HuH-7.5 (cell line): ENCODE results near the gene RFFL.

Experiments used
- DNase-seq: peaks from one replicate; pipeline ENCODE4 v3.0.0; 2011; ENCODE audit warnings: low spot score

RFFL gene

DNA sequence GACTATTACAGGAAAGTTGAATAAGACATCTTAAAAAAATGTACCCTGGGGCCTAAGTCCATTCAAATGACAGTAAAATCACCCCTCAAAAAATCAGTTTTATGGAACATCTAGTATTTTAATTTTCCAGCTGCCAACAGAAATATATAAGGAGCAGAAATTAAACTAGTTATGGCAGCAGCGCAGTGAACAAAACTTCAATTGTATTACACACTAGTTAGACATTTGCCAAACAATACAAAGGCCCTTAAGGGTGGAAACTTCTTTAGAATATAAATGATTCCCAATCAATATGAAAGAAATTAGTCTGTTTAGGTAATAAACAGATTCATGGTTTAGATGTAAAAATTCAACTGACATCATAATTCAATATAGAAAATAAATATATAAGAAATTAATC is 18.1 kb upstream of the RFFL start:
- no peak for DNase-seq

DNA sequence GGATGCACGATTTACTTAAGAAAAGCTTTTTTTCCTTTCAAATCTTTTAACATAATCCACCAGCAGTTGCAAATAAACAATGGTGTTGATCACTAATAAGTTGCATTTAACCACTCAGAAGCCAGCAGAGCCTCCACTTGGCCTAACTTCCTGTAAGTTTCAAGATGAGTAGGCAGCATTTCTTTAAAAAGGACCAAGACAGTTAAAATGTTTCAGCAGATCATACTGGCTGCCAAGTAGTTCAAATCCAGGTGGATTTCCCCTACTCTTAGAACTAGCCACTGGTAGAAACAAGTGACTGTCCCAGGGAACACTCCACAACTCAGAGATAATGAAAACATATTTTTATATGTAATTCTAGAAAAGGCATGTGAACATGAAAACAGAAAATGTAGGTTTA is 17.0 kb upstream of the RFFL start:
- DNase-seq = no peak

DNA sequence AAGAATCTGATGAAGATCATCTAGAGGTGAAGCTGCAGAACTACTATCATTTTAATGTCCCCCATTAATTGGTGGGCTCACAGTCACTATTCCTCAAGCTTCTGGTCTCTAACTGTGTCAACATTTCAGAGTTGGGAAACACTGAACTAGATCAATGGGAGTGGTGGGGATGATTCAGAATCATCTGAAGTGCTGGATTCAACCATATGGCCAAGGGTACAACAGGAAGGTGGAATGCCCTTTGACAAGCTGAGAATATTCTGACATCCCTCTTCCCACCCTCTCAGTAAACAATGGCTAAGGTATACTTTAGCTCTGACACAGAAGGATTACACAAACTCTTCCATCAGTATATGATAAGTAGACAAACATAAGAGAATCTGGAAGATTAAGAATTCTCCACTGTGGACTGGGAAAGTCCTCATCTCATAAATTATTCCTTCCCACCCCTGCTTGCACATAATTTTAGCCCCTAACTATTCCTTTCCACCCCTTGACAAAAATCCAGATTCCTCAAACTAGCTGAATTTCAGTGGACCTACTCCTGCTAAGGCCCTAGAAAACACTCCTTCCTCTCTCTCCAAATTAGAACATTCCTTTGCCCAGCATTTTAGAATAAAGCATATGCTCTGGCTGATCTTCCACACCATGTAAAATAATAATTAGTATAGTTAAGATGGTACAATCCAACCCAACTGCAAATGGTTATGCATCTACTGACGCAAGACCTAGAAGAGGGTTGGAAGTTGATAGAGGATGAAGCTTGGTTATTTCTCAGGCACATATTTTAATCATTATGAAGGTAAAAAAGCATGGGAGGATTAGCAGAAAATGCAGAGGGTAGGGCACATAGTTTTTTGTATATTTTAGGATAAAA is 16.3 kb upstream of the RFFL start:
- no peak for DNase-seq

DNA sequence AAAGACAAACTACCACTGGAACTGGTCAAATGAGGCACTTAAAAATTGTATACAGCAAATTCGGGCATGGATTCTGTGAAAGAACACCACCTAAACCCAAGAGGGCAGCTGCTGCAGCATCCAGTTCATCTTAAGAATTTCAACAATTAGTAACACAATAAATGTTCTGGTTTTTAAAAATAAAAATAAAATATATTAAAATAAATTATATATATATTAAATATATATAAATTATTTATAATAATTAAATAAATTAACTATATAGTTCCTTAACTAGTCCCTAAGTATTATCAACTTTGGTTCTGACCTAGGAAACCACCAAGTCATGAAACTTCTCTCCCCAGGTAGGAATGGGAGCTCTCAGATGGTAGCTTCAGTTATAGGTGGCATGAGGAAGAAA is 13.4 kb upstream of the RFFL start:
- no peak for DNase-seq

DNA sequence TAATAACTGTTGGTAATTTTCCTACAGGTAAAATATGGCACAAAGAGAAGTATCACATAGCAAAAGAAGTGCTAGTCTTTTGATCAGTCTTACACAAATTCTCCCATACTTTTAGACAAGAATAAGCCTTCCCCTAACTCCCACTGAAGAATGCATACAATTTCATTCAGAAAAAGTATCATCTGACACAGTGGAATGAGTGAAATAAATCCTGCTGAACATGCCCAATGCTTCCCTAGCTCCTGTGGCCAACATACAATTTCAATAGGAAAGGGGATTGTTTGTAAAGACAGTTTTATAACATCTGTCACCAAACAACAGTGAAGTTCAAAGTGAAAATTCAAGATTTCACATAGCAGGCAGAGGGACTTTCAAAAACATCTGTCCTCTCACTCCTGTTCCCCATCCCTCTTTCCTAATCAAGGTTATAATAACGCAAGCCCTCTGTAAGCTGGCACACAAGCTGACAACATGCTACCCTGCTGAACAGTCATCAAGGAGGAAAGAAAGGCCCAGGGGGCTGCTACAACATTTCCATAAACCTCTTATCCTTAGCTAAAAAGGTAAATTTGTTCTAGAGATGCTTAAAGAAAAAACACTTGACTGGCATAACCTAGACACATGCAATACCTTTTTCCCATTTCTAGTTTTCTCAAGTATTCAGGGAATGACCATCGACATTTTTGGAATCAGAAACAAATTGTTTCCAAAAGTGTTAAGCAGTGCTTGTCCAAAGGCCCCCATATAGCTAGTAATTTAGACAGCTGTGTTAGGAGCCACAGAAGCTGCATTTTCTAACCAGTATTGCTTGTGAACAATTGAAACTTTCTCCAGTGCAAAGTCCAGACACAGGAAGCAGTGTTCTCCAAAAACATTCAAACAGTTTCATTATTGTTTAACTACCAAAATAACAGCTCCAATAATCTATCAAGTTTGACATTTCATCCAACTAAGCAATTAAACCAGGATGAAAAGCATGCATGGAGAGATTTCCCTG is 11.5 kb upstream of the RFFL start:
- no peak for DNase-seq

DNA sequence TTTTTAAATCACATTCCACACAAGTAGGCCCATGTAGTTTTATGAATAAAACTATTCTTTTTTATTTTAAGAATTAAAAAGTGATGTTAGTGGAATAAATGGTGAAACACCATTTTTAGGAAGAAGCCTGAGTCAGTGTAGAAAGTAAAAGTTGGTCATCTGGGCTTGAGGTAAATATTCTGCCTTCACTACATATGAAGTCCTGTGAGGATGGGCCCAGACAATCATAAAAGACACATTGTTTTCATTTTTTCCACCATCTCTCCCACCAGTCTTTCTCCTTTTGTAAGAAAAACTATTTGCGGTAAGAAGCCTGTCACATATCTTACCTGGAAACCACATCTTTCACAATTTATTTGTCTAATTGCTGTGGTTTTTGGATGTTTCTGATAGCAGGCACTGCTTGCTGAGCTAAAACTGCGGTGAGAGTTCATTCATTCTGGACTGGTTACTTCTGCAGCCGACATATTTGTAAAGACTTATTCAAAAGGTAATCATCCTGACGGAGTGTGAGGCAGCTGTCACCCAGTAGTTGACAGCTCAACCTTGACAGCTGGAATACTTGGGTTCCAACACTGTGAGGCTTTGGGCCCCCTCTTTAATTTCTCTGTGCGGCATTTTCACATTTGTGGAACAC is 10.6 kb upstream of the RFFL start:
- DNase-seq = no peak

DNA sequence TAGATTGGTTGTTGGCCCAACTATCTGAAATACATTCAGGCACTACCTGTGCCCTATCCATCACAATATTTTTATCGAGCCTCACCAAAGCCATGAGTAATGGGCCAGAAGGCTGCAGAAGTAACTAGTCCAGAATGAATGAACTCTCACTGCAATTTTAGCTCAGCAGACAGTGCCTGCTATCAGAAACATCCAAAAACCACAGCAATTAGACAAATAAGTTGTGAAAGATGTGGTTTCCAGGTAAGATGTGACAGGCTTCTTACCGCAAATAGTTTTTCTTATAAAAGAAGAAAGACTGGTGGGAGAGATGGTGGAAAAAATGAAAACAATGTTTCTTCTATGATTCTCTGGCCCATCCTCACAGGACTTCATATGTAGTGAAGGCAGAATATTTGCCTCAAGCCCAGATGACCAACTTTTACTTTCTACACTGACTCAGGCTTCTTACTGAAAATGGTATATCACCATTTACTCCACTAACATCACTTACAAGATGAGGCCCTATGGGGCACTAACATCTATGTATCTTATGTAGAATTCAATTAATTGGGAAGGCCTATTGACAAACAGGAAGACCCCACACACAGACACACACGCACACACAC is 9.8 kb upstream of the RFFL start:
- DNase-seq = no peak

DNA sequence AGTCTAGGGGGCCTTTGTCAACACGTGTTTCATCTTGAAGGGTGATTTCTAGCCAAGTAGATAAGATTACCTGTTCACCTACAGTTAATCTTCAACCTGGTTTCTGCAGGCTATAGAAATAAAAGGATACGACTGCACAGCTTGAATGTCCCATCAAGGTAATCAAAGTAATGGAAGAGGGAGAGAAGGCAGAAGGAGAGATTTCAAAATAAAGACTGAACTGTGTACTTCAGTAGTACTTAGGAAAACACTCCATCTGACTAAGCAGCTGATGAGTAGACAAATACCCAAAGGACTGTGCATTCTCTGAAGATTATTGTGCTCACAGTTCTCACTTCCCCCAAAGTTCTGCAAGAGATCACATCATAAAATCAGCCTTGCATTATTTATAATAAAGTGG is 5.8 kb upstream of the RFFL start:
- DNase-seq = no peak

DNA sequence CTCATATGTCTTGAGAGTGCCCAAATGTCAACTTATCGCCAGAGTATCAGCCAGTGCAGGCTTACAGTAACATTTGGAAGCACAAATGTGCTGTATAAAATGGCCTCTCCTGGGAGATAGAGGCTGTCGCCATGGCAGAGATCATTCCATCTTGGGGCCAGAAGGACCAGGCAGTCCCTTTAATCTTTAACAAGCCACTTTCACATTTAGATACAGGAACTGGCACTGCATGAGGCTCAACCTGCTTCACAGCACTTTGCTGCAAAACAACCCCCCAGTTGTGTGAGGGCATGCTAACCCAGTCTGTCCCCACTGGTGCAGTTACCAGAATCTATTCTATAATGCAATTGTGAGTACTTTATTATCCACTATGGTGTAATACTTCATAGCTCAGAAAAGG is 4.7 kb upstream of the RFFL start:
- DNase-seq = no peak

DNA sequence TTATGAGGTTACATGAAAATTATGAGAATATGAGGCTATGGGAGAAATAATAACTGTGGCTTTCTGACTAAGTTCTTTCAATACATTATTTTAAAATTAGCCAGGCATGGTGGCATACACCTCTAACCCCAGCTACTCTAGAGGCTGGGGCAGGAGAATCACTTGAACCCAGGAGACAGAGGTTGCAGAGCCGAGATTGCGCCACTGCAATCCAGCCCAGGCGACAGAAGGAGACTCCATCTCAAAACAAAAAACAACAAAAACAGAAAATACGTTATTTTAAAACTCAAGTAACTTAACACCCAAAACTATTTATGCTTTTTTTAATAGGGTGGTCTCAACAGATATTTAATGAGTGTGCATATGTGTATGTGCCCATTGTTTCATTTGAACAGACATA is 2.4 kb upstream of the RFFL start:
- no peak for DNase-seq

DNA sequence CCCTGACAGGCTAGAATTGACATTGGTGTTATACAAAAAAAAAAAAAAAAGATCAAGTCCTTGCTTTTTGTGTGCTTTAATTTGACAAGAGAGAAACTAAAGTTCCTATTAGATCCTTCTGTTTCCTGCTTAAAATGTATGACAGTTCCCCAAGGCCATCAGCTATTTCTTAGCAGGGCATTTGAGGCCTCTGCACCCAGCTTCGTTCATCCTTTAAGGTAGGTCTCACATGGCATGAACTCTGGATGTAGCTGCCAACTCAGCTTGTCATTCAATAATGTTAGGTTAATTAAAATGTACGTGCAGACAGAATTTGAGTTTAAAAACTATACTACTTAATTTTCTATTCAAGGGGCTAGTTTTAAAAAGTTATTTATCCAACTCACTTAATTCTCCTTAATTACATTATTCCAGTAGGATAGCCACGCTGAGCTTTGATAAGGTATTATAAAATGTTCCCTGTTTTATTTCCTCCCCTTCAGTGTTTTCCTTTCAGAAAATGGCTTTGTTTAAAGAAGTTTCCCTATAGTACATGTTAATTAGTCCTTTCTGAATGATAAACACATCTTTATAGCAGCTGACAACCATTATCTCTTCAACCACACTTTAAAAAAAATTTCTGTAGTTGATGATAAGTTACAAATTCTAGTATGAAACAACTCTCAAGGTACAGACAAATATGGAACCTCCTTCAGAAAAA is 1.2 kb upstream of the RFFL start:
- no peak for DNase-seq

DNA sequence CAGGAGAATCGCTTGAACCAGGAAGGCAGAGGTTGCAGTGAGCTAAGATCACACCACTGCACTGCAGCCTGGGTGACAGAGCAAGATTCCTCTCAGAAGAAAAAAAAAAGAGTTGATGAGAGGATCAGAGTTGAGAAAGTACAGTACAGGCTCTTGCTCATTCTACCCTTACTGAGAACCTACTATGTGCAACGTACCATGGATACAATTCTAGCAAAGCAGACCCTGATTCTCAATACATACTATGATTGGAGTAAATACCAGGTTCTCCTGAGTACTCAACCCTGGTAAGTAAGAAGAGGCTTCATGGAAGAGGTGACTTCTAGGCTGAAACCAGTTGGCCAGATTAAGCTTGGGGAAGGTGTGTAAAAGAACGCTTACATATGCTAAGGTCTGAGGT is 1.2 kb downstream of the RFFL start:
- DNase-seq = no peak

DNA sequence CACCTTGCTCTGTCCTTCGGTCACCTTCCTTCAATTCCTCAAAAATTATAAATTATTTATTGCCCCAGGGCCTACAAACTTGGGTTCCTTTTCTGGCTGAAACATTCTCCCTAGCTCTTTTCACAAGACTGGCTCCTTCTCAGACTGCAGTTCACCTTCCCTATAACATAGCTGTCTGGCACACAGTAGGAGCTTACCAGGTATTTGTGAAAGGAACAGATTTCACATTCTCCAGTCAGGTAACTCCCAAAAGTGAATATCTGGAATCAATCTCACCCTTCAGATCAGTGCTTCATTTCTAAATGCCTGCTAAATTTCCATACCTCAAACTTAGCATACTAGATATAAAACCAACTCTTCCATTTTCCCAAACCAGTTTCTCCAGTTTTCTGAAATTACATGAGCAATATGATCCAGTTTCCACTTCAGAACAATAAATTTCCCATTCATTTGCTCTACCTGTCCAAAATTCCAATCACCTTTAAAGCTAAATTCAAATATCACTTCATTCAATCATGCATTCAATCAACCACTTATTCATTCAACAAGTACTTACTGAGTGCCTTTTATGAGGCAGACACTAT is 6.1 kb downstream of the RFFL start:
- DNase-seq = no peak

DNA sequence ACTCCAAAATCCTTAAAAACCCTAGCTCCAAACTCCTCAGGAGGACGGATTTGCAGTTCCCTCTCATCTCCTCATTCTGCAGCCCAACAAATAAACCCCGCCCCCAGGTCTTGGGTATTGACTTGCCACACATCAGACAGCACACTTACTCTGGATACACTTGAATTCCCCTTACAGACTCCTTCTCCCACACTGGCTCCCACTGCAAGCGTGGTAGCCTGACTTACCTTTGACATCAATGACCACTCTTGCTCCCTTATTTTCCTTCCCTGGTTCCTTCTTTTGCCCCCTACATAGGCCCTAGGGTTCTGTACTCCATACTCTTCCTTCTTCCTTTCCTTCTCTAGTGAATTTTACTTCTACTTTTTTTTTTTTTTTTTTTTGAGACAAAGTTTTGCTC is 7.5 kb downstream of the RFFL start:
- DNase-seq = no peak

DNA sequence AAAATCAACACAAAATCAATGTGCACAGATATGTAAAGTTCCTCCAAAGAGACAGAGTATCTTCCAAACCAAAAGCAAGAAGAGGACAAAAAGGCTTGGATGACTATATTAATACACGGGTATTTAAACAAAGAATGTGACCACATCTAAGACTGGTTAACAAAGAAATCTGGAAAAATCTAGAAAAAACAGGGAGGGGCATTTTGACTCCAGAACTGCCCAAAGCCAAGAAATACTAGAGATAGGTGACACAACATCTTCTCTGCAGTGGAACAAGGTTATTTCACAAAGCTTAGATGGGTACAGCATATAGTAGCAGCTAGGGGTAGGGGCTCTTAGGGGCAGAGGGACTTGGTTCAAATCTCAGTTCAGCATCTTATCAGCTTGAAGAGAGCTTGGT is 10.3 kb downstream of the RFFL start:
- no peak for DNase-seq

DNA sequence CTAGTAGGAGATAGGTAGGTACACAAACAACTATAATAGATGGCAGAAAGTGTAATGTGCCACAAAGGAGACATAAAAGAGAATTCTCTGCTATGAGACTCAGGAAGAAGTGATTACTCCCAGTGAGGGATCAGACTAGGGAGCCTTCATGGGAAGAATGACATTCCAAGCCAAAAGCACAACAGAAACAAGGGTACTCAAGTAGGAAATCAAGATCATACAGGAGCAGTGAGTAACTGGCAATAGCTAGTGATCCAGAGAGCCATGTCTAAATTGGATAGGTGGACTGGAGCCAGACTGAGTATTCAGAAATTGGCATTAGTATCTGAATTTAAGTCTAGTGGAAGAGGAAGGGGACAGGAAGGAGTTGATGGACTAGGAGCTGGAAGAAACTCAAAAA is 10.7 kb downstream of the RFFL start:
- DNase-seq = no peak

DNA sequence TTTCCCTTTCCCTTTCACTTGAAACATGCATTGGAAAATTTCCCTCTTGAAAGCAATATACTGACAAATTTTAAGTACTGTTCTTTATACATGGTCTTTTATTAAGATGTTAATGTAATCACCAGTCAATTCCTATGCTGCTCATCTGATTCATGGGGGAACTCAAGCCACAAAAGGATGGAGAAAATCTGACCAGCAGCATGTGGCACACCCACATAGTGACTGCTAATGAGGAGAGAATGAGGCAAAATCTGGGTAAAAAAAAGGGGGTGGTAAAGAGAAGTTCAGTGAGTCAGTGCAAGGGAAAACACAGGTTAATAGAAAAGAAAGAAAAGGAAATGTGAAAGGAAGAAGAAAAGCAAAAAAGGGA is 11.3 kb downstream of the RFFL start:
- no peak for DNase-seq

DNA sequence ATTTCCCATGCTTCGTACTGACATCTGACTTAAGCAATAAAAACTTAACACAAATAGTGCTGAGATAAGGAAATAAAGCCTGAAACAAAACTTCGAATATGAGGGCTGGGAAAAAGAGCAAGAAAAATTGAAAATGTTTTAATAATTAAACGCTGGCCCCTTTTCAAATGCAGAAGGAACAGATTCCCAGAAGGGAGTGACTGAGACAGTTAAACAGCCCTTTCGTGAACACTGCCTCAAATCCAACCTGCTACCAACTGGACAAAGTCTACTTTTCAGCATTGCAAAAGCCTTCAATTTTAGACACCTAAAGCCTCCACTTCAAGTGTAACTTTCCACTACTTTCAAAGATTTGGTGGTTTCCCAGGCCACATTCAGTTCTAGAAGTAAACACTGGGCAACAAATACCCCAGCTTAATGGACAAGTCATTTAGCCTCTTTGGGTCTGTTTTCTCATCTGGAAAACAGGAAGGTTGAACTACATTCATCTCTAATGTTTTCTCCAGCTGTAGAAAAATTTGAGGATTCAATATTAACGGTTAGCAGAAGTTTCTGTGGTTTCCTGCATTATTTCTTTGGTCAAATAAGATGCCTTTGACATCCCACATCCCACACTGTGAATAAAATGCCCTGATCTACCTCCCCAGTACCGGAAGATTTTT is 11.8 kb downstream of the RFFL start:
- no peak for DNase-seq

DNA sequence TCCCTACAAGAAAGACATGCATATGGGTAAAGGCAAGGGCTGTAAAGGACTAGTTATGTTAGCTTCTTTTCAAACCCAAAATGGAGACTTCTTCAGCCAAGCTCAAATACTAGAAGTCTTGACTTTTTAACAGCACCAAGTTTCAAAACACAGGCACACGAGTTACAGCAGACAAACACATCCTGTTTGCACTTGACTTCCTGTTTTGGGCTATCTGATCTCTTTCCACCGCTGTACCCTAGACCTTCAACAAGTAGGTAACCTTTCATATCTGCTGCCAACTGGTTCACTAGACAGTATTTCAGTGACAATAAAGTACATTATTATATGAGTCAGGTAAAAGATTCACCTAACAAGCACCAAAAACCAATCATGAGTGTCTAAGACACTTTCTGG is 12.3 kb downstream of the RFFL start:
- no peak for DNase-seq

DNA sequence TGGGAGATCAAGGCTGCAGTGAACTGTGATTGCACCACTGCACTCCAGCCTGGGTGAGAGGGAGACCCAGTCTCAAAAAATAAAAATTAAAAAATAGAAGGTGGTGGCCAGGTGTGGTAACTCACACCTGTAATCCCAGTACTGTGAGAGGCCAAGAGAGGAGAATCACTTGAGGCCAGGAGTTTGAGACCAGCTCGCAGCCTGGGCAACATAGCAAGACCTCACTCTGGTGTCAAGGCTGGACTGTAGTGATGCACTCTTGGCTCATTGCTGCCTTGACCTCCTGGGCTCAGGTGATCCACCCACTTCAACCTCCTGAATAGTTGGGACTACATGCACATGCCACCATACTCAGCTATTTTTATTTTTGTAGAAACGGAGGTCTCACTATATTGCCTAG is 13.3 kb downstream of the RFFL start:
- no peak for DNase-seq
